Esophagus (tissue), 2 donors: ENCODE results near the gene KLK6. TPM values are rescaled to one million over a fixed set of nuclear protein-coding genes. Genes with fewer than 3 reads are reported as not detected.
"Not testable (repeated sequence)": the region's sequence is repeated elsewhere in the genome, so short reads cannot be mapped to it uniquely, and the experiment has no call there.

Experiments used
- H3K27ac ChIP-seq, 2 donors: one replicate each; pipeline ENCODE4 v1.5.1; 2013; ENCODE audit warnings: low read depth in 2 of 2, mild to moderate bottlenecking in 2 of 2, inconsistent platforms in 1 of 2, low read length in 1 of 2, moderate library complexity in 1 of 2
- H3K27me3 ChIP-seq, 2 donors: one replicate each; pipeline ENCODE4 v1.6.1; 2013; ENCODE audit warnings: low read length in 2 of 2, control low read depth in 1 of 2, mild to moderate bottlenecking in 1 of 2; ENCODE audit not compliant: insufficient read depth in 2 of 2, control insufficient read depth in 1 of 2
- H3K36me3 ChIP-seq, 2 donors: one replicate each; pipeline ENCODE4 v1.6.1; 2013; ENCODE audit warnings: low read length in 1 of 2; ENCODE audit not compliant: control insufficient read depth in 2 of 2, insufficient read depth in 2 of 2
- H3K4me1 ChIP-seq, 2 donors: one replicate each; pipeline ENCODE4 v1.6.1; 2013; ENCODE audit warnings: low read length in 1 of 2; ENCODE audit not compliant: control insufficient read depth in 2 of 2, insufficient read depth in 2 of 2
- H3K4me3 ChIP-seq, 2 donors: one replicate each; pipeline ENCODE4 v1.5.1; 2013; ENCODE audit warnings: low read length in 2 of 2, mild to moderate bottlenecking in 2 of 2, low read depth in 1 of 2, moderate library complexity in 1 of 2
- H3K9me3 ChIP-seq, 2 donors: one replicate each; pipeline ENCODE4 v1.6.1; 2013; ENCODE audit warnings: mild to moderate bottlenecking in 2 of 2, low read depth in 1 of 2, low read length in 1 of 2, moderate library complexity in 1 of 2; ENCODE audit not compliant: control insufficient read depth in 2 of 2, insufficient read depth in 1 of 2
- WGBS, 2 donors: extraction: QIAGEN DNeasy Blood & Tissue Kit; methylation state at CpG; one replicate each; pipeline ENCODE4 v1.1.7; 2013; 5-methylcytosine and 5-hydroxymethylcytosine counted together
- polyA plus RNA-seq, 2 donors: library from polyadenylated mRNA; stranded (reverse); fragments of 200-250 nt; gene quantifications; one replicate each; pipeline ENCODE4 v1.2.3, GENCODE V29; 2013
- donor health status: healthy with polysubstance abuse.
- donor health status: Bipolar disorder and iron deficiency.

Gene KLK6
- polyA plus RNA-seq, 2 donors = 32.8 to 64.6 TPM

DNA sequence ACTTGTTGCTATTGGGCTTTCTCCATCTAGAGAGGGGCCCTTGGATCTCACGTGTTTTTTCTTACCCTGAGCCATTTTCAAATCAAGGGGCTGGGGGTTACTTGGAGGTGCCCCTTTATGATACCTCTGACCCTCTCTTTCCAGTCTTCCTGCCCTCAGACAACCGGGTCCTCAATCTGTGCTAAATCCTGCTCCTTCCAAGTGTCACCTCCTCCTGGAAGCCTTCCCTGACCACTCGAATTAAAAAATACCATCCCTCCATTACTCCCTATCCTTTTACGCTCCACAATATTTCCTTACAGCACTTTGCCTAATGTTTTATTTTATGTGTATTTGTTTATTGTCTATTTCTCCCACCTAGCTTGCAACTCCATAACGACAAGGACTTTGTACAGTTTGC lies 28.7 kb upstream of the KLK6 start:
- no peaks in the 10 kb centered on the region for H3K27me3 ChIP-seq

DNA sequence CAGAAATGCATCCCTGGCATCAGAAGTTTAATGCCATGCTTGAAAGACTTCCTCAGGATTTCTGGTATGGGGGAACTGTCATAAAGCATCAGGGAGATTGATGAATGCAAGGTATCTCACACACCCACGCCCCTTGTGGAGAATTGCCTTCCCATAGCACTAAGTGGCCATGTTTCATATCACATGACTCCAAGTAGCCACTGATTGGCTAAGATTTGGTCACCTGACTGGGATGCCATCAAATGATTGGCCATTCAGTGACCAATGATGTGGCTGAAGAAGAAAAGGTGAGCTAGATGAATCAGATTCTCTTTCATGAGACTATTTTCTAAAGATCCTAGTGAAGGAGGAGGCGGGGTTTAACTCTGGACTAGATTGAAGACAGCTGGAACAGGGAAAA lies 24.7 kb upstream of the KLK6 start:
- no peaks in the 10 kb centered on the region for H3K36me3 ChIP-seq
- 73 to 81% methylated on average over 2 of the region's 2 CpGs for WGBS, 2 donors
- H3K4me3 ChIP-seq = no peak overlapping the region
- H3K27me3 ChIP-seq = no peaks in the 10 kb centered on the region
- H3K9me3 ChIP-seq = no peaks in the 10 kb centered on the region
- H3K4me1 ChIP-seq = no peaks in the 10 kb centered on the region
- no peak overlapping the region for H3K27ac ChIP-seq

More for the DNA sequence above, 28.7 kb upstream of the KLK6 start:
- Histone ChIP-seq H3K4me1 (no peaks in the 10 kb centered on the region), H3K36me3 (no peaks in the 10 kb centered on the region), H3K9me3 (no peaks in the 10 kb centered on the region), H3K27ac (no peak overlapping the region), H3K4me3 (no peak overlapping the region)
- 64 to 72% methylated on average over 5 of the region's 5 CpGs for WGBS, 2 donors

DNA sequence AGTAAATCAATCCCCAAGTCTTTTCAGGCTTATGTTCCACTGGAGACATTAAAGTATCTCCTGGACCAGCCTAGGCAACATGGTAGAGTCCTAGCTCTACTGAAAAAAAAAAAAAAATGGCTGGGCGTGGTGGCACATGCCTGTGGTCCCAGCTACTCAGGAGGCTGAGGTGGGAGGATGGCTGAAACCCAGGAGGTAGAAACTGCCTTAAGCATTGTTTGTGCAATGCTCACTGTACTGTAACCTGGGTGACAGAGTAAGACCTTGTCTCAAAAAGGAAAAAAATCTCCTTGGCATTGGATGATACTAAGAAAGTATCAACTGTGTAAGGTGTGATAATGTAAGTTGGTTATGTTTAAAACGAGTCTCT lies 23.3 kb upstream of the KLK6 start:
- Histone ChIP-seq H3K36me3 (no peaks in the 10 kb centered on the region), H3K27me3 (no peaks in the 10 kb centered on the region), H3K9me3 (no peaks in the 10 kb centered on the region), H3K4me1 (no peaks in the 10 kb centered on the region), H3K27ac (peak overlapping the region; percentile 30 to 44), H3K4me3 (no peak overlapping the region)
- 37 to 48% methylated on average over 2 of the region's 2 CpGs for WGBS, 2 donors

DNA sequence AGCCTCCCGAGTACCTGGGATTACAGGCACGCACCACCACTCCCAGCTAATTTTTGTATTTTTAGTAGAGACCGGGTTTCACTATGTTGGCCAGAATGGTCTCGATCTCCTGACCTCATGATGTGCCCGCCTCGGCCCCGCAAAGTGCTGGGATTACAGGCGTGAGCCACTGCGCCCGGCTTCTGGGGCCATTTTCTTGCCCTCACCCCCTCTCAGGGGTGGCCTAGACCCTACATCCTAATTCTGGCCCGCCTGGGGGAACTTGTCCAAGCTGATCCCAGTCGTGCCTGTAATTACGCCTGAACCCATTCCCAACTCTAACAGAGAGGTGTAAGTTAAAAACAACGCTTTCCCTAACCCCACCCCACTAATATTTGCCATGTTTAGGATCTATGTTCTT lies 15.0 kb upstream of the KLK6 start:
- not testable (repeated sequence) for H3K36me3 ChIP-seq, H3K9me3 ChIP-seq, H3K4me3 ChIP-seq, H3K27me3 ChIP-seq, H3K4me1 ChIP-seq, H3K27ac ChIP-seq
- 80 to 82% methylated on average over 14 of the region's 14 CpGs for WGBS, 2 donors

DNA sequence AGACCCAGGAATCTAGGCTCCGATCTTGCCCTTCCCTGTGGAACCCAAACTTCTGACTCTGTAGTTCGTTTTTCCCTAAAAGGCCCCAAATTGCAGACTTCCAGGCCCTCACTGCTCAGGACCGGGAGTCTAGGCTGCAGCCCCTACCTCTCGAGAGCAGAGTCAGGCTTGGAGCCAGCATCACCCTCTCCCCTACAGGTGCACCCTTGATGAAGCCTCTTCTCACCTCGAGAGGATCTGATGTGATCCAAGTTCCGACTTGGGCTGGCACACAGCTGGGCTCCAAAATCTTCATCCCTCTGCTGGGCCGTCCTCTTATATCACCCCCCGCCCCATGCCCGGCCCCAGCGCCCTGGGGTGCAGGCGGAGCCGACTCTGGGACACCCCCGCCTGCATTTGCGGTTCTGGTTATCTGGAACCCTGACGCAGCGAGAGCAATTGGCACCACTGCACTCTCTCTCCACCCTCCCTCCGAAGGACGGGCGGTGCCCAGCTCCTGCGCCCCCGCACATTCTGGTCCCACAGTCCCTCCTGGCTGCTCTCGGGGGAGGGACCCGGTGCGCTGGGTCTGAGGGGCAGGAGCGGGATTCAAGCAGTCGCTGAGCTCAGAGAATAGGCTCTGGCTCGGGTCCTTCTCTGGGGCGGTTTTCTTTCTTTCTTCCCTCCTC lies 14.4 kb upstream of the KLK6 start, which contains the start of gene KLK7:
Gene KLK7 (minus strand): TSS at position 293 of the 668 bp plus-strand sequence. CDS start 1,518 bp downstream, outside the sequence.
- peak within 1 kb of the TSS in 1 of 2 donors; percentile 36 for H3K27ac ChIP-seq
- H3K27me3 ChIP-seq = no peaks in the 10 kb centered on the region
- peaks cover 2 to 7% of the 10 kb centered on the region in 2 donors for H3K4me1 ChIP-seq
- H3K9me3 ChIP-seq = no peaks in the 10 kb centered on the region
- peak within 1 kb of the TSS; percentile 19 to 39 for H3K4me3 ChIP-seq
- no peaks in the 10 kb centered on the region for H3K36me3 ChIP-seq
- WGBS, 2 donors = 11 to 14% methylated on average over 28 of the region's 28 CpGs

DNA sequence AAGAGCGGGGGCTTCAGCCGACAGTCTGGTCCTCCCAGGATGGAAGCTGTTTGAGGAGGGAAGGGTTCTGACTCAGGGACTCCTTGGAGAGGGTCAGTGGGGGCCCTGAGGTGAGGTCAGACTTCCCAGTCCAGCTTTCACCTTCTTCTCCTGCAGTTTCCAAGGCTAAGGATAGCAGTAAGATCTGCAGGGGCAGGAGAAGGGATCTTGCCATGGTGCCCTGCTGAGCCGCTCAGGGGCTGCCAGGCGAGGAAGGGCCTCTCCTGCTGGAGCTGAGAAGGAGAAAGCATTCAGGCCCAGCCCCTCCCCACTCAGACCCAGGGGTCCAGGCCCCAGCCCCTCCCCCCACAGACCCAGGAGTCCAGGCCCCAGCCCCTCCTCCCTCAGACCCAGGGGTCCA lies 12.8 kb upstream of the KLK6 start:
- Histone ChIP-seq H3K27ac (no peak overlapping the region), H3K27me3 (no peaks in the 10 kb centered on the region), H3K4me3 (peak overlapping the region in 1 of 2 donors; percentile 25), H3K9me3 (no peaks in the 10 kb centered on the region), H3K36me3 (no peaks in the 10 kb centered on the region), H3K4me1 (peaks cover 2 to 10% of the 10 kb centered on the region in 2 donors)
- WGBS, 2 donors = 77 to 86% methylated on average over 4 of the region's 4 CpGs

DNA sequence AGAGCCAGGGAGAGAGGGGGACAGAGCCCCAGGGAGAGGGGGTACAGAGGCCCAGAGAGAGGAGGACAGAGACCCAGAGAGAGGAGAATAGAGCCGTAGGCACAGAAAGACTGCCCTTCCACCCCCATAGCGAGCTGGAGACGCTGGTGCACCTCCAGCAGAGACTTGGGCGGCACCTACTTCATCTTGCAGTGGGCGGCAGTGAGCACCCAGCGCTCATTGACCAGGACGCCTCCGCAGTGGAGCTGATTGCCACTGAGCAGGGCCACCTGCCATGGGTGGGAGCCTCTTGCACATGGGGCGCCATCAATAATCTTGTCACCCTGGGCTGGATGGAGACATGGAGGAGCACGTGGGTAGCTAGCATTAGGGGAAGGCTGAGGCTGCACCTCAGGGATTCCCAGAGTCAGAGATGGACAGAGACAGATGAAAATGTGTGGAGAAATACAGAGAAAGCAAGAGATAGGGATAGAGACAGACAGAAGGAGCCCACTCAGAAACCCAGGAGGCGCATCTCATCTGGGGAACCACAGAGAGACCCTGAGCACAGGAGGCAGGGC lies 12.3 kb upstream of the KLK6 start:
- WGBS, 2 donors = 47 to 71% methylated on average over 11 of the region's 11 CpGs
- Histone ChIP-seq H3K27me3 (no peaks in the 10 kb centered on the region), H3K4me3 (peak overlapping the region; percentile 10 to 25), H3K36me3 (no peaks in the 10 kb centered on the region), H3K9me3 (no peaks in the 10 kb centered on the region), H3K4me1 (peaks cover 2 to 10% of the 10 kb centered on the region in 2 donors), H3K27ac (no peak overlapping the region)

DNA sequence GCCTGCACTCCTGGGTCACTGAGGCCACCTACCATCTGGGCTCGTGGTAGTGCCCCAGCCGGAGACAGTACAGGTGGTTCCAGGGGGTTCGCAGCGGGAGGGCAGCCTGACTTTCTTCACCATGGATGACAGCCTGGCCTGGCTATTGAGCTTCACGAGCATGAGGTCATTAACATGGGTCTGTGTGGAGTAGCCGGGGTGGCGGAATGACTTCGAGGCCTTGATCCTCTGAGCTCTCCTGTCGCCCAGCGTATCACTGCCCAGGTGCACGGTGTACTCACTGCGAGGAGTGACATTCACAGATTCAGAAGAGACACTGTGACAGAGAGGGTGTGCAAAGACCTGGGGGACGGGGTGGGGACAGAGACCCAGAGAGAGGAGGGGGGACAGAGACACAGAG lies 10.8 kb upstream of the KLK6 start:
- Histone ChIP-seq H3K36me3 (no peaks in the 10 kb centered on the region), H3K4me1 (peaks cover 2 to 15% of the 10 kb centered on the region in 2 donors), H3K27me3 (no peaks in the 10 kb centered on the region), H3K9me3 (no peaks in the 10 kb centered on the region), H3K4me3 (no peak overlapping the region), H3K27ac (no peak overlapping the region)
- WGBS, 2 donors = 67 to 71% methylated on average over 13 of the region's 13 CpGs

DNA sequence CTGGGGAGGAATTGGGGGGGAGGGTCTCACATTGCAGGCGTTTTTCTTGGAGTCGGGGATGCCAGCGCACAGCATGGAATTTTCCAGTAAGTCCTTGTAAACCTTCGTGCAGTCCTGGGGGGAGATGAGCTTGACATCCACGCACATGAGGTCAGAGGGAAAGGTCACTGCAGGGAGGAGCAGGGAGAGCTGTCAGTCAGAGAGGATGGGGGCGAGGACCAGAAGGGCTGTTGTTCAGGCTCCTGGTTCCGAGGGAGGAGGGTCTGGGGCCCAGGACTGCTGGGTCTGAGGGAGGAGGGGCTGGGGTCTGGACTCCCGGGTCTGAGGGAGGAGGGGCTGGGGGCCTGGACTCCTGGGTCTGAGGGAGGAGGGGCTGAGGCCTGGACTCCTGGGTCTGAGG lies 10.4 kb upstream of the KLK6 start:
- no peaks in the 10 kb centered on the region for H3K27me3 ChIP-seq
- WGBS, 2 donors = 47 to 56% methylated on average over 8 of the region's 8 CpGs
- H3K4me3 ChIP-seq = no peak overlapping the region
- H3K27ac ChIP-seq = no peak overlapping the region
- no peaks in the 10 kb centered on the region for H3K36me3 ChIP-seq
- peaks cover 2 to 15% of the 10 kb centered on the region in 2 donors for H3K4me1 ChIP-seq
- no peaks in the 10 kb centered on the region for H3K9me3 ChIP-seq
